GM23338 (cell line): ENCODE data around the gene MAPK11.

Source experiments
- CREB1 ChIP-seq: fragments of 250-450 bp; sonication (Bioruptor Pico); IDR thresholded peaks from 2 replicates; pipeline ENCODE4 v1.5.0; 2020; ENCODE audit warnings: low read depth, mild to moderate bottlenecking, moderate library complexity
- CTCF ChIP-seq, 2 experiments: fragments of 200-600 bp in 1 of 2; sonication (generic) in 1 of 2; conservative IDR thresholded peaks; 2 replicates each; pipeline versions ENCODE4 v1.5.1 to v1.6.1; 2016 to 2017; ENCODE audit warnings: antibody characterized with exemption in 2 of 2, low read depth in 2 of 2, mild to moderate bottlenecking in 2 of 2, moderate library complexity in 1 of 2
- EZH2 ChIP-seq: fragments of 200-600 bp; sonication (generic); IDR thresholded peaks from one replicate; pipeline ENCODE4 v1.8.0; 2017; ENCODE audit warnings: antibody characterized with exemption, mild to moderate bottlenecking, low read depth; ENCODE audit not compliant: unreplicated experiment
- EZH2phosphoT487 ChIP-seq: fragments of 200-600 bp; sonication (generic); IDR thresholded peaks from one replicate; pipeline ENCODE4 v1.8.1; 2018; ENCODE audit warnings: antibody characterized with exemption; ENCODE audit not compliant: unreplicated experiment
- JUNB ChIP-seq: IDR thresholded peaks from one replicate; pipeline ENCODE4 v1.6.1; 2016; ENCODE audit warnings: antibody characterized with exemption; ENCODE audit not compliant: unreplicated experiment
- POLR2AphosphoS5 ChIP-seq: IDR thresholded peaks from 2 replicates; pipeline ENCODE4 v1.6.1; 2016; ENCODE audit warnings: antibody characterized with exemption, low read depth
- ZNF114 ChIP-seq: fragments of 250-450 bp; sonication (Bioruptor Pico); IDR thresholded peaks from 2 replicates; pipeline ENCODE4 v1.5.0; 2020; ENCODE audit warnings: mild to moderate bottlenecking, moderate library complexity
- TF ChIP-seq, protein P1 (sequence below): IDR thresholded peaks from one replicate; pipeline ENCODE4 v1.6.1; 2018; ENCODE audit warnings: antibody characterized with exemption; ENCODE audit not compliant: unreplicated experiment
- TF ChIP-seq, protein P2 (sequence below): IDR thresholded peaks from 2 replicates; pipeline ENCODE4 v1.6.1; 2016; ENCODE audit warnings: antibody characterized with exemption

DNA sequence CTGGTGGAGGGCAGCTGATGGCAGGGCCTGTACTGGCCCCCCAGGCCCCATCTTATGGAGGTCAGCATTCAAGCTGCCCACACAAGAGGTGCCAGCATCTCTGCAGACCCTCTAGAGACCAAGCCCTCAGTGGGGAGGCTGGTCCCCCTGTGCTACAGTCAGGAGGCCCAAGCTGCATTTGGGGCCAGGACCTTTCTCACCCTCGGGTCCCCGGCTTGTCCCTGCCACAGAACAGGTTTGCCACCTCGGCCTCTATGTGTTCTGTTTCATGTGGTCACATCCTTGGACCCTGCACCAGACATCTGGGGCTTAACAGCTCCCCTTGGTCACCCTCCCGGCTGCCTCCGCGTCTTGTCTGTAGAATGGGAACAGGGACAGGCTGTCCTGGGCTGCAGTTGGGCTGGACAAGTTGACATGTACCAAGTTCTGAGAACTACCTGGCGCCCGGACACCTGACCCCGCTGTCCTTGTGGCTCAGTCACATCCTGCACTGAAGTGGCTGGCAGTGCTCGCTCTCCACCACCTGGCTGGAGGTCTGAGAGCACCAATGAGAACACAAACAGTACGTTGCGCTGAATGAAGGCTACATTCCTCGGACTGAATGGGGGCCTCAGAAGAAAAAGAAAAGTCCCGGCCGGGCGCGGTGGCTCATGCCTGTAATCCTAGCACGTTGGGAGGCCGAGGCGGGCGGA is 40.0 kb upstream of the MAPK11 start:
- TF ChIP-seq CTCF (conservative IDR thresholded peaks at IDR 0.05; ENCODE audit: low read depth in 2 of 2) (no peak), EZH2 (no peak), EZH2phosphoT487 (no peak), POLR2AphosphoS5 (no peak), JUNB (no peak), CREB1 (CRISPR knock-in tag) (no peak), ZNF114 (CRISPR knock-in tag) (no peak)
- TF ChIP-seq, protein P1, sequence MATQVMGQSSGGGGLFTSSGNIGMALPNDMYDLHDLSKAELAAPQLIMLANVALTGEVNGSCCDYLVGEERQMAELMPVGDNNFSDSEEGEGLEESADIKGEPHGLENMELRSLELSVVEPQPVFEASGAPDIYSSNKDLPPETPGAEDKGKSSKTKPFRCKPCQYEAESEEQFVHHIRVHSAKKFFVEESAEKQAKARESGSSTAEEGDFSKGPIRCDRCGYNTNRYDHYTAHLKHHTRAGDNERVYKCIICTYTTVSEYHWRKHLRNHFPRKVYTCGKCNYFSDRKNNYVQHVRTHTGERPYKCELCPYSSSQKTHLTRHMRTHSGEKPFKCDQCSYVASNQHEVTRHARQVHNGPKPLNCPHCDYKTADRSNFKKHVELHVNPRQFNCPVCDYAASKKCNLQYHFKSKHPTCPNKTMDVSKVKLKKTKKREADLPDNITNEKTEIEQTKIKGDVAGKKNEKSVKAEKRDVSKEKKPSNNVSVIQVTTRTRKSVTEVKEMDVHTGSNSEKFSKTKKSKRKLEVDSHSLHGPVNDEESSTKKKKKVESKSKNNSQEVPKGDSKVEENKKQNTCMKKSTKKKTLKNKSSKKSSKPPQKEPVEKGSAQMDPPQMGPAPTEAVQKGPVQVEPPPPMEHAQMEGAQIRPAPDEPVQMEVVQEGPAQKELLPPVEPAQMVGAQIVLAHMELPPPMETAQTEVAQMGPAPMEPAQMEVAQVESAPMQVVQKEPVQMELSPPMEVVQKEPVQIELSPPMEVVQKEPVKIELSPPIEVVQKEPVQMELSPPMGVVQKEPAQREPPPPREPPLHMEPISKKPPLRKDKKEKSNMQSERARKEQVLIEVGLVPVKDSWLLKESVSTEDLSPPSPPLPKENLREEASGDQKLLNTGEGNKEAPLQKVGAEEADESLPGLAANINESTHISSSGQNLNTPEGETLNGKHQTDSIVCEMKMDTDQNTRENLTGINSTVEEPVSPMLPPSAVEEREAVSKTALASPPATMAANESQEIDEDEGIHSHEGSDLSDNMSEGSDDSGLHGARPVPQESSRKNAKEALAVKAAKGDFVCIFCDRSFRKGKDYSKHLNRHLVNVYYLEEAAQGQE = no peak
- TF ChIP-seq, protein P2, sequence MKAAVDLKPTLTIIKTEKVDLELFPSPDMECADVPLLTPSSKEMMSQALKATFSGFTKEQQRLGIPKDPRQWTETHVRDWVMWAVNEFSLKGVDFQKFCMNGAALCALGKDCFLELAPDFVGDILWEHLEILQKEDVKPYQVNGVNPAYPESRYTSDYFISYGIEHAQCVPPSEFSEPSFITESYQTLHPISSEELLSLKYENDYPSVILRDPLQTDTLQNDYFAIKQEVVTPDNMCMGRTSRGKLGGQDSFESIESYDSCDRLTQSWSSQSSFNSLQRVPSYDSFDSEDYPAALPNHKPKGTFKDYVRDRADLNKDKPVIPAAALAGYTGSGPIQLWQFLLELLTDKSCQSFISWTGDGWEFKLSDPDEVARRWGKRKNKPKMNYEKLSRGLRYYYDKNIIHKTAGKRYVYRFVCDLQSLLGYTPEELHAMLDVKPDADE = no peak
